HepG2 (cell line): Measurements from ENCODE around the gene DRC3. TPM values are rescaled to one million over a fixed set of nuclear protein-coding genes. Genes with fewer than 3 reads are reported as not detected.

Experiments
- BCL6 ChIP-seq: IDR thresholded peaks from 2 replicates; pipeline ENCODE4 v1.6.1; 2016; ENCODE audit warnings: missing genetic modification reagents, missing compliant biosample characterization
- CAMTA2 ChIP-seq: sonication (generic); formaldehyde crosslinking; IDR thresholded peaks from 2 replicates; pipeline ENCODE4 v1.4.0; 2020; ENCODE audit warnings: mild to moderate bottlenecking, missing genetic modification reagents, borderline replicate concordance
- DMAP1 ChIP-seq: IDR thresholded peaks from 2 replicates; pipeline ENCODE4 v1.6.1; 2016
- FOXK1 ChIP-seq: sonication (generic); formaldehyde crosslinking; IDR thresholded peaks from 2 replicates; pipeline ENCODE4 v1.4.0; 2020; ENCODE audit warnings: low read depth, missing genetic modification reagents, borderline replicate concordance
- HOMEZ ChIP-seq: IDR thresholded peaks from 2 replicates; pipeline ENCODE4 v1.6.1; 2016; ENCODE audit warnings: low read depth
- LBX2 ChIP-seq: sonication (generic); formaldehyde crosslinking; IDR thresholded peaks from 2 replicates; pipeline ENCODE4 v1.5.0; 2020; ENCODE audit warnings: missing genetic modification reagents, mild to moderate bottlenecking, borderline replicate concordance
- MATR3 ChIP-seq: sonication (generic); formaldehyde crosslinking; IDR thresholded peaks from 2 replicates; pipeline ENCODE4 v1.4.0; 2020; ENCODE audit warnings: missing genetic modification reagents
- MIER3 ChIP-seq: IDR thresholded peaks from 2 replicates; pipeline ENCODE4 v1.6.1; 2016; ENCODE audit warnings: missing compliant biosample characterization, borderline replicate concordance
- PAX8 ChIP-seq: sonication (generic); formaldehyde crosslinking; IDR thresholded peaks from 2 replicates; pipeline ENCODE4 v1.8.0; 2022; ENCODE audit warnings: mild to moderate bottlenecking, missing genetic modification reagents, borderline replicate concordance
- RERE ChIP-seq: IDR thresholded peaks from 2 replicates; pipeline ENCODE4 v1.6.1; 2016; ENCODE audit warnings: low read depth, missing genetic modification reagents, missing compliant biosample characterization
- REST ChIP-seq, 2 experiments: IDR thresholded peaks; 2 replicates each; pipeline ENCODE4 v1.6.1; 2011 to 2012; ENCODE audit warnings: low read length in 2 of 2, borderline replicate concordance in 1 of 2, low read depth in 1 of 2, mild to moderate bottlenecking in 1 of 2, moderate library complexity in 1 of 2
- SALL2 ChIP-seq: sonication (generic); formaldehyde crosslinking; IDR thresholded peaks from 2 replicates; pipeline ENCODE4 v1.8.1; 2023; ENCODE audit warnings: mild to moderate bottlenecking, missing genetic modification reagents, inconsistent platforms
- TBX2 ChIP-seq: sonication (generic); formaldehyde crosslinking; IDR thresholded peaks from 2 replicates; pipeline ENCODE4 v1.5.0; 2020; ENCODE audit warnings: missing genetic modification reagents, mild to moderate bottlenecking, borderline replicate concordance
- ZNF124 ChIP-seq: sonication (generic); formaldehyde crosslinking; IDR thresholded peaks from 2 replicates; pipeline ENCODE4 v1.4.0; 2020; ENCODE audit warnings: missing genetic modification reagents
- ZNF230 ChIP-seq: sonication (generic); formaldehyde crosslinking; IDR thresholded peaks from 2 replicates; pipeline ENCODE4 v1.4.0; 2020; ENCODE audit warnings: mild to moderate bottlenecking, missing genetic modification reagents
- ZNF256 ChIP-seq: sonication (generic); formaldehyde crosslinking; conservative IDR thresholded peaks from 2 replicates; pipeline ENCODE4 v1.4.0; 2020; ENCODE audit warnings: missing genetic modification reagents
- ZNF354B ChIP-seq: sonication (generic); formaldehyde crosslinking; IDR thresholded peaks from 2 replicates; pipeline ENCODE4 v1.8.0; 2022; ENCODE audit warnings: mild to moderate bottlenecking, missing genetic modification reagents
- ZNF441 ChIP-seq: sonication (generic); formaldehyde crosslinking; IDR thresholded peaks from 2 replicates; pipeline ENCODE4 v1.7.0; 2021; ENCODE audit warnings: missing genetic modification reagents, borderline replicate concordance
- ZNF510 ChIP-seq: sonication (generic); formaldehyde crosslinking; IDR thresholded peaks from 2 replicates; pipeline ENCODE4 v1.4.0; 2020; ENCODE audit warnings: low read depth, mild to moderate bottlenecking, missing genetic modification reagents
- polyA plus RNA-seq, 8 experiments: library from polyadenylated mRNA; depleted of rRNA in 3 of 8; stranded (reverse) in 7 of 8; unstranded in 1 of 8; fragments of >200 nt; fragmentation: Illumina TruSeq in 4 of 8; extraction: Trizol in 4 of 8; gene quantifications; 2 replicates each; pipeline versions ENCODE4 v1.2.1 to v1.2.3, GENCODE V29; 2011 to 2016; ENCODE audit warnings: low read depth in 4 of 8, missing spikeins in 1 of 8, mixed read lengths in 1 of 8; ENCODE audit not compliant: insufficient read depth in 1 of 8
- total RNA-seq, 5 experiments: library from RNA; depleted of rRNA; stranded (reverse); fragments of >200 nt; fragmentation: Illumina TruSeq; extraction: Trizol; gene quantifications; 2 replicates each; pipeline ENCODE4 v1.2.3, GENCODE V29; 2016; ENCODE audit warnings: low read depth in 1 of 5

The DRC3 gene
- total and polyA plus RNA-seq, 2 of the 13 experiments (the other 11 are each of a cell fraction or from before 2014, with no cell fraction given): 0.53 to 0.87 TPM

GRCh38 chr17:18038861-18039534, 66.3 kb downstream of the DRC3 start, which contains the start of the genes ATPAF2 and GID4 (continued):
- TF ChIP-seq REST (IDR thresholded peaks at IDR 0.05; ENCODE audit: borderline replicate concordance in 1 of 2, low read depth in 1 of 2, low read length in 2 of 2) (peak in 1 of 2 experiments; percentile 20; a peak in 1 of 4 replicates), HOMEZ (CRISPR knock-in tag) (no peak), TBX2 (CRISPR knock-in tag) (peak; percentile 82; the same call in 1 of the 2 replicates), RERE (CRISPR knock-in tag) (no peak), MIER3 (peak; percentile 87; the same call in 1 of the 2 replicates), ZNF354B (CRISPR knock-in tag) (no peak), SALL2 (CRISPR knock-in tag) (no peak), PAX8 (CRISPR knock-in tag) (no peak), BCL6 (peak; percentile 34; the same call in 1 of the 2 replicates), DMAP1 (CRISPR knock-in tag) (no peak), ZNF510 (no peak), CAMTA2 (CRISPR knock-in tag) (peak; percentile 86; the same call in 1 of the 2 replicates), LBX2 (CRISPR knock-in tag) (no peak), ZNF230 (peak; percentile 80), FOXK1 (CRISPR knock-in tag) (peak; percentile 93), ZNF441 (CRISPR knock-in tag) (0 out of 2 replicates have a peak, but pooled peaks have one; percentile 33), MATR3 (CRISPR knock-in tag) (no peak), ZNF256 (CRISPR knock-in tag) (0 out of 2 replicates have a peak, but pooled peaks have one; percentile 37), ZNF124 (CRISPR knock-in tag) (0 out of 2 replicates have a peak, but pooled peaks have one; percentile 55)
